Neural cell (in vitro differentiated cells): ENCODE data around the gene SMARCB1. TPM values are rescaled to one million over a fixed set of nuclear protein-coding genes. Genes with fewer than 3 reads are reported as not detected.

Experiments used
- H2AFZ ChIP-seq: fragments of 200-600, 300-800 bp; sonication (generic), shearing (Covaris generic); 2 replicates; pipeline ENCODE4 v1.6.0; 2014; ENCODE audit warnings: low read depth, mild to moderate bottlenecking, antibody characterized with exemption, low read length, moderate library complexity
- H3F3A ChIP-seq: fragments of 200-600 bp; shearing (Covaris generic); 2 replicates; pipeline ENCODE4 v1.6.1; 2016; ENCODE audit warnings: mild to moderate bottlenecking, moderate library complexity, mixed read lengths, antibody characterized with exemption, low read length; ENCODE audit not compliant: insufficient read depth, poor library complexity, severe bottlenecking
- H3K27ac ChIP-seq: fragments of 200-600, 300-800 bp; sonication (generic), shearing (Covaris generic); 2 replicates; pipeline ENCODE4 v1.5.1; 2014; ENCODE audit warnings: mild to moderate bottlenecking, low read length, moderate library complexity
- H3K27me3 ChIP-seq: fragments of 300-800, 200-600 bp; sonication (generic), shearing (Covaris generic); 2 replicates; pipeline ENCODE4 v1.6.0; 2014; ENCODE audit warnings: mild to moderate bottlenecking, low read depth, low read length, moderate library complexity; ENCODE audit not compliant: insufficient read depth
- H3K36me3 ChIP-seq: fragments of 300-800, 200-600 bp; sonication (generic), shearing (Covaris generic); 2 replicates; pipeline ENCODE4 v1.5.1; 2014; ENCODE audit warnings: mild to moderate bottlenecking, antibody characterized with exemption, low read length, moderate library complexity; ENCODE audit not compliant: insufficient read depth
- H3K4me2 ChIP-seq: fragments of 300-800, 200-600 bp; sonication (generic), shearing (Covaris generic); 2 replicates; pipeline ENCODE4 v1.6.0; 2014; ENCODE audit warnings: mild to moderate bottlenecking, low read length
- H3K4me3 ChIP-seq: fragments of 300-800, 200-600 bp; sonication (generic), shearing (Covaris generic); 2 replicates; pipeline ENCODE4 v1.5.1; 2014; ENCODE audit warnings: mild to moderate bottlenecking, low read length, moderate library complexity
- H3K79me2 ChIP-seq: fragments of 200-600 bp; shearing (Covaris generic); replicated peaks from 2 replicates; pipeline ENCODE4 v1.6.0; 2014; ENCODE audit warnings: mild to moderate bottlenecking, low read length, moderate library complexity; ENCODE audit not compliant: insufficient read depth
- H3K9ac ChIP-seq: fragments of 300-800, 200-600 bp; sonication (generic), shearing (Covaris generic); 2 replicates; pipeline ENCODE4 v1.6.1; 2016; ENCODE audit warnings: mild to moderate bottlenecking, low read length, mixed read lengths
- H3K9me2 ChIP-seq: fragments of 200-600 bp; shearing (Covaris generic); 2 replicates; pipeline ENCODE4 v1.6.1; 2016; ENCODE audit warnings: mild to moderate bottlenecking, low read length, mixed read lengths; ENCODE audit not compliant: insufficient read depth
- H3K9me3 ChIP-seq: fragments of 200-600, 300-800 bp; sonication (generic), shearing (Covaris generic); 2 replicates; pipeline ENCODE4 v1.6.1; 2016; ENCODE audit warnings: mild to moderate bottlenecking, mixed run types, low read length, moderate library complexity, mixed read lengths
- H4K20me1 ChIP-seq: fragments of 200-600 bp; shearing (Covaris generic); 2 replicates; pipeline ENCODE4 v1.6.1; 2016; ENCODE audit warnings: mild to moderate bottlenecking, mixed run types; ENCODE audit not compliant: insufficient read depth
- CTCF ChIP-seq: fragments of 450-650 bp; IDR thresholded peaks from 2 replicates; pipeline ENCODE4 v1.5.1; 2014; ENCODE audit warnings: antibody characterized with exemption, mild to moderate bottlenecking, moderate library complexity; ENCODE audit not compliant: poor library complexity, severe bottlenecking
- EP300 ChIP-seq: fragments of 450-650 bp; conservative IDR thresholded peaks from 2 replicates; pipeline ENCODE4 v1.6.1; 2014; ENCODE audit warnings: antibody characterized with exemption, mild to moderate bottlenecking, moderate library complexity; ENCODE audit not compliant: poor library complexity, severe bottlenecking
- EZH2 ChIP-seq: fragments of 200-600, 300-800 bp; shearing (Covaris generic), sonication (generic); IDR thresholded peaks from 2 replicates; pipeline ENCODE4 v1.6.1; 2014; ENCODE audit warnings: antibody characterized with exemption, low read length, borderline replicate concordance, mild to moderate bottlenecking; ENCODE audit not compliant: insufficient read depth, poor library complexity, severe bottlenecking
- MXI1 ChIP-seq: fragments of 450-650 bp; conservative IDR thresholded peaks from 2 replicates; pipeline ENCODE4 v1.6.1; 2014; ENCODE audit warnings: antibody characterized with exemption, mild to moderate bottlenecking; ENCODE audit not compliant: poor library complexity, severe bottlenecking
- POLR2AphosphoS5 ChIP-seq: IDR thresholded peaks from 2 replicates; pipeline ENCODE4 v1.6.1; 2012
- RAD21 ChIP-seq: fragments of 450-650 bp; conservative IDR thresholded peaks from 2 replicates; pipeline ENCODE4 v1.6.1; 2014; ENCODE audit warnings: antibody characterized with exemption, mild to moderate bottlenecking, moderate library complexity
- REST ChIP-seq: IDR thresholded peaks from 2 replicates; pipeline ENCODE4 v1.6.1; 2012; ENCODE audit warnings: borderline replicate concordance
- SMC3 ChIP-seq: fragments of 450-650 bp; conservative IDR thresholded peaks from 2 replicates; pipeline ENCODE4 v1.6.1; 2014; ENCODE audit warnings: antibody characterized with exemption, mild to moderate bottlenecking, moderate library complexity; ENCODE audit not compliant: poor library complexity
- TAF1 ChIP-seq: IDR thresholded peaks from 2 replicates; pipeline ENCODE4 v1.6.1; 2012; ENCODE audit warnings: low read depth
- polyA plus RNA-seq: library from polyadenylated mRNA; depleted of rRNA; stranded (reverse); fragments of >200 nt; gene quantifications from 2 replicates; pipeline ENCODE4 v1.2.3, GENCODE V29; 2014

SMARCB1 gene
- polyA plus RNA-seq, 1 donor from 2014 or later: 97.5 TPM

GRCh38 chr22:23742505-23743264 lies 44.1 kb upstream of the SMARCB1 start:
- Histone ChIP-seq H3K9ac (no peak overlapping the region), H3K4me2 (no peak overlapping the region), H4K20me1 (no peaks in the 10 kb centered on the region), H3K36me3 (no peaks in the 10 kb centered on the region), H3K9me2 (no peaks in the 10 kb centered on the region), H3K9me3 (no peaks in the 10 kb centered on the region), H3K27ac (no peak overlapping the region), H2AFZ (no peak overlapping the region), H3K79me2 (no peaks in the 10 kb centered on the region), H3K4me3 (no peak overlapping the region), H3F3A (no peaks in the 10 kb centered on the region), H3K27me3 (no peaks in the 10 kb centered on the region)
- TF ChIP-seq EP300: no peak
- TF ChIP-seq RAD21: no peak
- no peak for TF ChIP-seq MXI1
- no peak for TF ChIP-seq CTCF
- TF ChIP-seq SMC3: no peak
- no peak for TF ChIP-seq EZH2
- no peak for TF ChIP-seq TAF1
- no peak for TF ChIP-seq POLR2AphosphoS5

- Histone ChIP-seq H3K4me3 (no peak overlapping the region), H3K9me2 (no peaks in the 10 kb centered on the region), H3K9me3 (no peaks in the 10 kb centered on the region), H3K36me3 (no peaks in the 10 kb centered on the region), H2AFZ (no peak overlapping the region), H4K20me1 (no peaks in the 10 kb centered on the region), H3K27ac (no peak overlapping the region), H3F3A (no peaks in the 10 kb centered on the region), H3K27me3 (no peaks in the 10 kb centered on the region), H3K9ac (no peak overlapping the region), H3K4me2 (no peak overlapping the region), H3K79me2 (no peaks in the 10 kb centered on the region)
- TF ChIP-seq REST (no peak), CTCF (no peak), EZH2 (no peak), RAD21 (no peak), MXI1 (no peak), TAF1 (no peak), SMC3 (no peak), EP300 (no peak), POLR2AphosphoS5 (no peak)
Measured at GRCh38 chr22:23743303-23743705, 43.5 kb upstream of the SMARCB1 start.
